PC-9 (cell line): ENCODE measurements around the gene IFI44L. TPM values are rescaled to one million over a fixed set of nuclear protein-coding genes. Genes with fewer than 3 reads are reported as not detected.

Experiments
- BruUV-seq: library from RNA; stranded (reverse); fragments of 400-500 nt; replicated peaks from 2 replicates; lab custom pipeline; 2021; lab: Mats Ljungman, UMichigan
- CTCF ChIA-PET: fragments of 300-600 bp; sonication (Branson Sonifier 250); formaldehyde crosslinking; loops from one replicate; lab custom pipeline; 2022; ENCODE audit warnings: antibody characterized with exemption; lab: Charles Lee
- POLR2A ChIA-PET: fragments of 300-600 bp; sonication (Branson Sonifier 250); formaldehyde crosslinking; loops from one replicate; lab custom pipeline; 2022; ENCODE audit warnings: antibody characterized with exemption; ENCODE audit not compliant: unreplicated experiment; lab: Charles Lee
- DNase-seq, 2 experiments: peaks; one replicate each; pipeline versions ENCODE4 v3.0.0 to v3.0.0-alpha.2; 2015 to 2022; ENCODE audit warnings: mixed read lengths in 1 of 2
- H2AFZ ChIP-seq: fragments of 200-600 bp; sonication (generic); 2 replicates; pipeline ENCODE4 v1.8.1; 2017; ENCODE audit warnings: antibody characterized with exemption
- H3F3A ChIP-seq: fragments of 200-600 bp; sonication (generic); 2 replicates; pipeline ENCODE4 v1.8.1; 2017; ENCODE audit warnings: antibody characterized with exemption, mild to moderate bottlenecking, low read depth; ENCODE audit not compliant: insufficient read depth
- H3K27ac ChIP-seq: fragments of 200-600 bp; sonication (generic); 2 replicates; pipeline ENCODE4 v1.6.1; 2016; ENCODE audit warnings: mixed run types
- H3K27me3 ChIP-seq: fragments of 200-600 bp; sonication (generic); 2 replicates; pipeline ENCODE4 v1.6.1; 2016; ENCODE audit warnings: low read depth, mixed run types; ENCODE audit not compliant: insufficient read depth
- H3K36me3 ChIP-seq: fragments of 200-600 bp; sonication (generic); 2 replicates; pipeline ENCODE4 v1.6.1; 2016; ENCODE audit warnings: low read depth, mixed run types
- H3K4me1 ChIP-seq: fragments of 200-600 bp; sonication (generic); replicated peaks from 2 replicates; pipeline ENCODE4 v1.6.1; 2016; ENCODE audit warnings: mixed run types; ENCODE audit not compliant: insufficient read depth
- H3K4me2 ChIP-seq: fragments of 200-600 bp; sonication (generic); 2 replicates; pipeline ENCODE4 v1.6.1; 2017; ENCODE audit warnings: mixed run types
- H3K4me3 ChIP-seq: fragments of 200-600 bp; sonication (generic); 2 replicates; pipeline ENCODE4 v1.6.1; 2016; ENCODE audit warnings: mixed run types
- H3K79me2 ChIP-seq: fragments of 200-600 bp; sonication (generic); 2 replicates; pipeline ENCODE4 v1.6.1; 2017; ENCODE audit warnings: low read depth, mixed run types
- H3K9me2 ChIP-seq: fragments of 200-600 bp; sonication (generic); 2 replicates; pipeline ENCODE4 v1.8.1; 2017; ENCODE audit warnings: mild to moderate bottlenecking; ENCODE audit not compliant: insufficient read depth
- H3K9me3 ChIP-seq: fragments of 200-600 bp; sonication (generic); 2 replicates; pipeline ENCODE4 v1.8.1; 2016; ENCODE audit warnings: low read depth; ENCODE audit not compliant: insufficient read depth
- H4K20me1 ChIP-seq: fragments of 200-600 bp; sonication (generic); 2 replicates; pipeline ENCODE4 v1.8.1; 2017; ENCODE audit not compliant: insufficient read depth
- CTCF ChIP-seq: fragments of 200-600 bp; sonication (generic); conservative IDR thresholded peaks from 2 replicates; pipeline ENCODE4 v1.6.1; 2017; ENCODE audit warnings: mixed run types, antibody characterized with exemption, mild to moderate bottlenecking, moderate library complexity
- EZH2 ChIP-seq: fragments of 200-600 bp; sonication (generic); IDR thresholded peaks from 2 replicates; pipeline ENCODE4 v1.8.0; 2017; ENCODE audit warnings: antibody characterized with exemption, low read depth
- intact Hi-C: fragments of 100-400 bp; cut with micrococcal nuclease; formaldehyde crosslinking; loops from one replicate; pipeline ENCODE4 v1.10.0; 2022; ENCODE audit not compliant: unreplicated experiment
- total RNA-seq: library from RNA; stranded (reverse); gene quantifications from 2 replicates; pipeline ENCODE4 v1.2.3, GENCODE V29; 2021

The IFI44L gene
- total RNA-seq, 1 experiment from 2014 or later, result 0.70 TPM

GRCh38 chr1:78687315-78687714 is 67.1 kb downstream of the IFI44L start:
- Histone ChIP-seq H2AFZ (no peak overlapping the region), H3K9me3 (no peaks in the 10 kb centered on the region), H3K4me2 (no peak overlapping the region), H3F3A (no peaks in the 10 kb centered on the region), H3K27me3 (no peaks in the 10 kb centered on the region), H4K20me1 (no peaks in the 10 kb centered on the region), H3K27ac (no peak overlapping the region), H3K36me3 (no peaks in the 10 kb centered on the region), H3K79me2 (no peaks in the 10 kb centered on the region), H3K4me1 (peaks cover 3% of the 10 kb centered on the region; the same call in 1 of the 2 replicates), H3K9me2 (no peaks in the 10 kb centered on the region), H3K4me3 (no peak overlapping the region)
- CTCF ChIA-PET, result no interaction called here
- DNase-seq, result no peak
- POLR2A ChIA-PET, result no interaction called here
- intact Hi-C loops, result no loop called here
- no TSS peak for BruUV-seq
- no peak for TF ChIP-seq EZH2
- TF ChIP-seq CTCF, result no peak

DNA sequence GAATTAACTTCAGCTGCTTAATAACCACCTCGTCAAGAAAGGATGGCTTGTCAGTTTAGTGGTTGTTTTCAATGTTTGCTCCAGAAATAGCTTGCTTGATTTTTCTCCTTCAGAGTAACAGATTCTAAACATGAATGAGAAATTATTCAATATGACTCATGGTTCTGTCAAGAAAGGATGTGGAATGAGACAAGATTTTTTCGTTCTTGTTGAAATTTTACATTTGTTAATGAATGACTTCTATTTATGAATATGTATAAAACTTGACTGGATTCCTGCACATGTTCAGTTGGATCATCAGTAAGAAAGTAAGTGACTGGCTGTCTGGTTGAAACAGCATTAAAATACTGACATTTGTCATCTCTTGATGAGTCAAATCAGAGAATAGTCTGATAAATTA is 67.7 kb downstream of the IFI44L start:
- Histone ChIP-seq H3K9me3 (no peaks in the 10 kb centered on the region), H3K79me2 (no peaks in the 10 kb centered on the region), H3K9me2 (no peaks in the 10 kb centered on the region), H3F3A (no peaks in the 10 kb centered on the region), H3K27me3 (no peaks in the 10 kb centered on the region), H3K4me1 (peaks cover 3% of the 10 kb centered on the region; the same call in 1 of the 2 replicates), H3K4me3 (no peak overlapping the region), H3K36me3 (no peaks in the 10 kb centered on the region), H4K20me1 (no peaks in the 10 kb centered on the region), H3K27ac (no peak overlapping the region), H3K4me2 (no peak overlapping the region), H2AFZ (no peak overlapping the region)
- ChIA-PET CTCF (no interaction called here), POLR2A (no interaction called here)
- intact Hi-C loops, result no loop called here
- DNase-seq, result no peak
- TF ChIP-seq CTCF (no peak), EZH2 (no peak)
- BruUV-seq, result no TSS peak

DNA sequence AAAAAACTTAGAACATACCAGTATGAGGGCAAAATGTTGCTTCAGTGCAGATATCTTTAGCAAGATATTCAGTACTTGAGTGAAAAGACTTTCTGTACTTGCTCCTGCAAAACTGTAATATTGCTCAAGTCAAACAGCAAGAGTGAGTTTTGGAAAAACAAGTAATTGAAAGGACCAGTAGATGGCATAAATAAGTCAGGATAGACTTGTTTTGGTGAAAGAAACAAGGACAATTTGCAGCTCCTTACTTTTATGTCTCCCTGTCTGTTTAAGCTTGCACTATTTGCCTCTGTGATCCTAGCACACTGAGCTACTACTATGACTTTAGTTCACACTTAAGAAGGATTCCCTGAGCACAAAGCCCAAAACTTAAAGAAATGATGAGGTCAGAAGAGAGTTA is 68.4 kb downstream of the IFI44L start:
- BruUV-seq, result no TSS peak
- CTCF ChIA-PET, result no interaction called here
- Histone ChIP-seq H3K27me3 (no peaks in the 10 kb centered on the region), H3K36me3 (no peaks in the 10 kb centered on the region), H4K20me1 (no peaks in the 10 kb centered on the region), H3K4me2 (no peak overlapping the region), H3K9me3 (no peaks in the 10 kb centered on the region), H3K79me2 (no peaks in the 10 kb centered on the region), H3F3A (no peaks in the 10 kb centered on the region), H3K4me1 (no peaks in the 10 kb centered on the region; the same call in 1 of the 2 replicates), H2AFZ (no peak overlapping the region), H3K27ac (no peak overlapping the region), H3K9me2 (no peaks in the 10 kb centered on the region), H3K4me3 (no peak overlapping the region)
- POLR2A ChIA-PET, result no interaction called here
- intact Hi-C loops, result no loop called here
- peak; percentile 39; the same call in 1 of the 2 replicates for TF ChIP-seq CTCF
- TF ChIP-seq EZH2, result no peak
- no peak for DNase-seq
